Measurements from ENCODE around the gene CISD2.
"Not testable (repeated sequence)": the region's sequence is repeated elsewhere in the genome, so short reads cannot be mapped to it uniquely, and the experiment has no call there.

CISD2 gene

DNA sequence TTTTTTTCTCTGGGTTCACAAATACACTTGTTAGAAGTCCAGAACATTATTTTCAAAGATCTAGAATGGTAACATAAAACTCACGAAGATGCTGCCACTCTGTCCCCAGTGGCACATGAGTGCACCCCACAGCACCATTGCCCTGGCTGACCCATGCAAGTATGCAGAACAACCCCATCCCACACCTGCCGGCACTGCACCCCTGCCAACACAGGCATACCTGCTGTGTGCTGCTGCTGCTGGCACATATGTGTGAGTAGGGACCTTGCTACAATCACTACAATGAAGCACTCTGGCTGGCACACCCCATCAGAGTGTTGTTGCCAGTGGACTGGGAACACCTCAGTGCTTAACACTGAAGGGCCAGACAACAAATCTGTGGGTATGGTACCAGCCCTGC, 66.9 kb downstream of the CISD2 start:
- no peak for DNase-seq

DNA sequence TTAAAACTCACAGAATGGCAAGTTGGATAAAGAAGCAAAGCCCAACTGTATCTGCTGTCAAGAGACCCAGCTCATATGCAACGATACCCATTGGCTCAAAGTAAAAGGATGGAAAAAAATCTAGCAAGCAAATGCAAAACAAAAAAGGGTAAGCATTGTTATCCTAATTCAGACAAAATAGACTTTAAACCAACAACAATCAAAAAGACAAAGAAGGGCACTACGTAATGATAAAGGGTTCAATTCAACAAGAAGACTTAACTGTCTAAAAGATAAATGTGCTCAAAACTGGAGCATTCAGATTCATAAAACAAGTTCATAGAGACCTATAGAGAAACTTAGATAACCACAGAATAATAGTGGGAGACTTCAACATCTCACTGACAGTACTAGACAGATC, 69.3 kb downstream of the CISD2 start:
- DNase-seq = not testable (repeated sequence)
